ENCODE data around the gene NEK6. TPM values are rescaled to one million over a fixed set of nuclear protein-coding genes. Genes with fewer than 3 reads are reported as not detected.
A peak's percentile ranks its signal among the peaks of the same experiment; 100 is the strongest.

Gene NEK6
- total and polyA plus RNA-seq, 8 donors = 38.4 to 132 (median 45.0) TPM

- H3K27me3 ChIP-seq = no peaks in the 10 kb centered on the region
- DNase-seq = no peak
- H3K4me1 ChIP-seq = peaks cover 4 to 35% of the 10 kb centered on the region in 2 donors
- no peak overlapping the region for H3K27ac ChIP-seq
- no peak for ATAC-seq
- TF ChIP-seq CTCF (IDR thresholded peaks at IDR 0.05) = no peak
- H3K4me3 ChIP-seq = no peak overlapping the region
- intact Hi-C loops (cut with DNase I) = no loop called here
- H3K36me3 ChIP-seq = no peaks in the 10 kb centered on the region
- no peaks in the 10 kb centered on the region for H3K9me3 ChIP-seq
These were observed 31.8 kb upstream of the NEK6 start for GRCh38 chr9:124225945-124226344.

GRCh38 chr9:124228516-124228915 is 29.2 kb upstream of the NEK6 start:
- ATAC-seq = no peak
- intact Hi-C loops (cut with DNase I) = no loop called here

GRCh38 chr9:124231095-124231737 is 26.5 kb upstream of the NEK6 start:
- DNase-seq (no peak), ATAC-seq (no peak)
- intact Hi-C loops (cut with DNase I) = no loop called here
- no peak overlapping the region for H3K4me3 ChIP-seq
- no peaks in the 10 kb centered on the region for H3K4me1 ChIP-seq
- no peaks in the 10 kb centered on the region for H3K36me3 ChIP-seq
- peaks cover 0 to 4% of the 10 kb centered on the region in 2 donors for H3K9me3 ChIP-seq
- H3K27me3 ChIP-seq = no peaks in the 10 kb centered on the region
- H3K27ac ChIP-seq = no peak overlapping the region
- no peak for TF ChIP-seq CTCF (IDR thresholded peaks at IDR 0.05)

More at GRCh38 chr9:124228516-124228915, 29.2 kb upstream of the NEK6 start:
- TF ChIP-seq CTCF (IDR thresholded peaks at IDR 0.05) = no peak
- no peaks in the 10 kb centered on the region for H3K27me3 ChIP-seq
- H3K4me3 ChIP-seq = no peak overlapping the region
- no peaks in the 10 kb centered on the region for H3K36me3 ChIP-seq
- DNase-seq = peak in 1 of 4 donors; percentile 26
- H3K9me3 ChIP-seq = no peaks in the 10 kb centered on the region
- H3K27ac ChIP-seq = no peak overlapping the region
- H3K4me1 ChIP-seq = peaks cover 0 to 10% of the 10 kb centered on the region in 2 donors

GRCh38 chr9:124238546-124239140 is 19.1 kb upstream of the NEK6 start:
- peak in 1 of 4 donors; percentile 17 for DNase-seq
- Histone ChIP-seq H3K27me3 (no peaks in the 10 kb centered on the region), H3K36me3 (no peaks in the 10 kb centered on the region), H3K4me3 (no peak overlapping the region), H3K27ac (no peak overlapping the region), H3K4me1 (peaks cover 3 to 36% of the 10 kb centered on the region in 2 donors), H3K9me3 (peaks cover 0 to 4% of the 10 kb centered on the region in 2 donors)
- TF ChIP-seq CTCF (IDR thresholded peaks at IDR 0.05) = no peak
- intact Hi-C loops (cut with DNase I) = no loop called here
- ATAC-seq = no peak

GRCh38 chr9:124239249-124240073 is 18.3 kb upstream of the NEK6 start:
- intact Hi-C loops (cut with DNase I) = no loop called here
- no peak overlapping the region for H3K27ac ChIP-seq
- peaks cover 0 to 4% of the 10 kb centered on the region in 2 donors for H3K9me3 ChIP-seq
- ATAC-seq = peak; percentile 68
- peaks cover 3 to 36% of the 10 kb centered on the region in 2 donors for H3K4me1 ChIP-seq
- no peaks in the 10 kb centered on the region for H3K27me3 ChIP-seq
- no peak for TF ChIP-seq CTCF (IDR thresholded peaks at IDR 0.05)
- DNase-seq = peak in 1 of 4 donors; percentile 70
- H3K4me3 ChIP-seq = no peak overlapping the region
- no peaks in the 10 kb centered on the region for H3K36me3 ChIP-seq

Data from left lung (tissue), 10 donors.